D721Med (cell line): ENCODE results near the gene VSTM2L.

Source experiments
- DNase-seq: peaks from one replicate; pipeline ENCODE4 v3.0.0; 2011; ENCODE audit warnings: low spot score; ENCODE audit not compliant: insufficient read length
- FAIRE-seq: peaks from 2 replicates; lab custom pipeline; 2011; peaks lifted over from hg19 to GRCh38; lab: Jason Lieb, UNC
- TF ChIP-seq, protein P1 (sequence below): IDR thresholded peaks from 2 replicates; pipeline ENCODE4 v1.5.1; 2012; ENCODE audit warnings: mild to moderate bottlenecking, control low read depth; ENCODE audit not compliant: insufficient read depth; ENCODE audit errors: missing control alignments

The VSTM2L gene

DNA sequence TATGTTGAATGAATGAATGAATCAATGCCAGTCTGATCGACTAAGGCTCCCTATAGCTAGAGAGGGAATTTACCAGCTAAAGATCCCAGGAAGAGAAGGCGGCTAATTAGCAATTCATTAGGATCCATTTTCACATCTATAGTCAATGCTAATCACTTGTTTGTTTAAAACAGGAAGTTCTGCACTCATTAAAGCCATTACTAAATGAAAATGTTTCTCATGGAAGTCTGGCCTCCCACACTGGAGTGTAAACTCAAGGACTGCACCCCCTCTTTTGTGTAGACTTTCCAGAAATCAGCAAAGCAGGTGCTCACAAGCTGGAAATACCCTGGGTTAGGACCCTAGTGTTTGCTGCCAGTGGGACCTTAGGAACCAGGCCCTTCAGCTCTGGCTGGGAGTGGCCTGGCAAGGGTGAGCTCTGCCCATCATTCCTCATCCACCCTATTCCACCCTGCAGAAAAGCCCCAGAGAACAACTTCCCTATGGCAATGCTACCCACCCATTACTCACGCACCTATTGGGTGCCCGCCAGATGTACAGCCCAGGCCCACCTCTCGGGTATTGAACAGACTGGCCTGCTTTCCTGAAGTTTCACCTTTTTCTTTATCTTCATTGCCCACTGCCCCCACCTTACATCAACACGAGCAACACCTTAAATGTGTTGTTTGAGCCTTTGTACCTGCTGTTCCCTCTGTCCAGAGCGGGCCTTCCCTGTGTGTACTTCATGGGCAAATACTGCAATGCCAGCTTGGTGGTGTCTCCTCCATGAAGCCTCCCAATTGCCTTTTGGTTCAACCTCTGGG is 69.5 kb downstream of the VSTM2L start:
- TF ChIP-seq, protein P1, sequence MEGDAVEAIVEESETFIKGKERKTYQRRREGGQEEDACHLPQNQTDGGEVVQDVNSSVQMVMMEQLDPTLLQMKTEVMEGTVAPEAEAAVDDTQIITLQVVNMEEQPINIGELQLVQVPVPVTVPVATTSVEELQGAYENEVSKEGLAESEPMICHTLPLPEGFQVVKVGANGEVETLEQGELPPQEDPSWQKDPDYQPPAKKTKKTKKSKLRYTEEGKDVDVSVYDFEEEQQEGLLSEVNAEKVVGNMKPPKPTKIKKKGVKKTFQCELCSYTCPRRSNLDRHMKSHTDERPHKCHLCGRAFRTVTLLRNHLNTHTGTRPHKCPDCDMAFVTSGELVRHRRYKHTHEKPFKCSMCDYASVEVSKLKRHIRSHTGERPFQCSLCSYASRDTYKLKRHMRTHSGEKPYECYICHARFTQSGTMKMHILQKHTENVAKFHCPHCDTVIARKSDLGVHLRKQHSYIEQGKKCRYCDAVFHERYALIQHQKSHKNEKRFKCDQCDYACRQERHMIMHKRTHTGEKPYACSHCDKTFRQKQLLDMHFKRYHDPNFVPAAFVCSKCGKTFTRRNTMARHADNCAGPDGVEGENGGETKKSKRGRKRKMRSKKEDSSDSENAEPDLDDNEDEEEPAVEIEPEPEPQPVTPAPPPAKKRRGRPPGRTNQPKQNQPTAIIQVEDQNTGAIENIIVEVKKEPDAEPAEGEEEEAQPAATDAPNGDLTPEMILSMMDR: no peak
- DNase-seq (no peak), FAIRE-seq (no peak)

DNA sequence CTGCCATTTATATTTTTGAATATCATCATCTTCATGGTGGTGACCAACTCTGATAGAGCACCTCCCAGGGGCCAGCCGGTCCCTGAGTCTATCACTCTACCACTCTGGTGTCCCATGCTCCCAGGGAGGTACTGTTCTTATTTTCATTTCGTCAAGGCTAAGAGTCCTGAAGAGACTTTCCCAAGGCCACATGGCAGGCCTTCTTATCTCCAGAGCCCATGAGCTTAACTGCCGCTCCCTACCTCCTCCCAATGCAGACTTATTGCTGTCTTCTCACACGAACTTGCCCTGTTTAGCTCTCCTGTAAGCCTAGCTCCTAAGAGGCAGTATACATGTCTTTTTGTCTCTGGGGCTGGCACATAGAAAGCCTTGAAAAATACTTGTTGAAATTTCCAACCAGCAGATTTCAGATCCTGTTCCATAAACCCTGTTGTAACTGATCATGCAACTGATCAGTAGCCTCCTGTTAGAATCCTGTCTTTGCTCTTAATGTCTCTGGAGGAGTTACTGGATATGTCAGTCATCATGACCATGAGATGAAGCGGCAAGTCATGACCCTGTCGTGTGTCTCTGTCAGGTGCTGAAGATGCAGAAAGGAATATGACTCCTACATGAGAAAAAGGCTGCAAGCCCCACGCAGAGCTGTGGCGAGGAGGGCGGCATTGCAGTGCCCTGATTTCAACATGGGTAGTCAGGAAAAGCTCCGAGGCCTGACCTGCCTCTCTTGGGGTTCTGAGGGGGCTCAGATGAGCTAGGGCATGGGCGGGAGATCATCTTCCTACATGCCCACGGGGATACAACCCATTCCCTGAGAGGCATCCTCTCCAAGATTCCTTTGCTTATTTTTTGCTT is 70.4 kb downstream of the VSTM2L start:
- no peak for FAIRE-seq
- TF ChIP-seq, protein P1: no peak
- DNase-seq: no peak

DNA sequence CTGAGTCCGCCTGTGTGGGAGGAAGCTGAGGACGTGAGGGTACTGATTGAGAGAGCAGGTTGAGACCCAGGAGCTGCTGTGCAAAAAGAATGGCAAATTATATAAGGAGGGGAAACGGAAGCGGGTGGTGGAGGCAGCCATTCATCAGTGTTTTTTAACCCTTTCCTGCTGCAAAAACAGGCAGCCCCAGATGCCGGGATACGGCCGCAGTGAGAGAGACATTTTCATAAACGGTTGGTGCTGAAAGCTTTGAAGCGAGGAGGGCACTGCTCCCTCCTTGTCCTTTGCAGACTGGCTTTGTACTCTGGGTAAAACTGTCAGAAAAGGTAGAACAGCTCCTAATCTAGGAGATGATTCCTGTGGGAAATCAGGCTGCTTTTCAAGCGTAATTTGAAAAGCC is 74.0 kb downstream of the VSTM2L start:
- DNase-seq (no peak), FAIRE-seq (no peak)
- TF ChIP-seq, protein P1: no peak

DNA sequence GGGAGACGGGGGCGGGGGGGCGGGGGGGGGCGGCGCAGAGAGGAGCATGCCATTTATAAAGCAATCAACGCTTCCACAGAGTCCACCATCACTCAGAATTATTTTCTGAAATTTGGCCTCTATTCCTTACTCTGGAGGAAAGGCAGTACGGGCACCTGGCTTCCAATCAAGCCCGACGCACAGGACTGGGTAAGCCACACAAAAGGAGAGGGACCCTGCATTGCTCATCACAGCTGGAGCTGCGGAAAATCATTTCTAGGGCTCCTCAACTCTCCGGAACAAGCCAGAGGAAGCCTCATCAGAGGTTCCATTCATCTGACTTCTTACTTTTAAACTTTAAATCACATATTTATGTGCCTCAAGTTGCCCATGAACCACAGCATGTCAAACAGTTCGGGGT is 74.4 kb downstream of the VSTM2L start:
- TF ChIP-seq, protein P1: no peak
- DNase-seq: no peak
- no peak for FAIRE-seq

DNA sequence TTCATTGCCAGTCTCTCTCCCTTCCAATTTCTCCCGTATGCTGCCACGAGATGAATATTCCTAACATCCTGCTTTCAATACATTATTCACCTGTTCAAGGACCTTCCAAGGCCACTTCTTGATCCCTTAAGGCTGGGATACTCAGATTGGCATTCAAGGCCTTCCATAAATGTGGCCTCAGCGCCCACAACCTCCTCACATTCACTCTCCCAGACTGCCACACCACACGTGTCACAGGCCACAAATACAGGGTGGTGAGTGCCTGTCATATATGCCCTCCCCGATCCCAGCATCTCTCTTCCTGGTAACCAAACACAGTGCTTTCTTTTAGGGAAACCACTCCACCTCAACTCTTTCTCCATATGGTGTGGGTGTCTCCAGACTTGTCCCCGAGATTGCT is 74.9 kb downstream of the VSTM2L start:
- DNase-seq: no peak
- TF ChIP-seq, protein P1: no peak
- no peak for FAIRE-seq

DNA sequence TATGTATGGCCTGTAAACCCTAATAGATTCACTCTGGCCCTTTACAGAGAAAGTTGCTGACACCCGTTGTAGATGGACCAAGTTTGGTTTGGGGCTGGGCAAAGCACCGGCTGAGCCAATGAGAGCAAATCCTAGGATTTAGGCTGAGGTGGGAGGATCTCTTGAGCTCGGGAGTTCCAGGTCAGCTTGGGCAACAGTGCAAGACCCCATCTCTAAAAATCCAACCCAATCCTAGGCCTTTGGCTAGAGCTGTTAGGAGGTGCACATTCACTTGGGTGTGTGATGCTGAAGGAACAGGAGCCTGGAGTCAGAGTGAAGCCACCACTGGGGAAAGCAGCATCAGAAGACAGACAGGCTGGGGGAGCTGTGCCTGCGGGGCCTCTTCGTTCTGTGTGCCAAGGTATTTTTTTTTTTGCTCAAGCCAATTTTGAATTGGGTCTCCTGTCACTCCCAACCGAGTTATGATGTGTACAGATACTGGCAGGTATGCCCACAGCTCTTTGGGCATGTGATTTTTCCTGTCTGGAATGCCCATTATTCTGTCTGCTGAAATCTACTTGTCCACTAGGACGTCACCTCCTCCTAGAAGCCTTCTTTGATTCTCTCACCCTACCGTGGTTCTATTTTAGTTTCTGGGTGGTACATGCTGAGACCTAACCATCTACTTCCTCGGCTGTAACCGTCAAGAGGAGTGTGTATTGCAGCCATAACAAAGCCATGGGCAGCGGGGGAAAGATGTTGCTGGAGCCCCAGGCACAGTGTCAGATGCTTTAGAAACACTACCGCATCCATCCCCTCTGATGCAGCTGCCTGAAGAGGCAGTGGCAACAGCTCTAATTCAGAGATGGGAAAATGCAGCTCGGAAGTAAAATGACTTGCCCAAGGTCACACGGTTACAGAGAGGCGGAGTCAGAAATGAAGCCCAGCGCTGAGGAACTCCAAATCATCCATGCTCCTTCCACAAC is 76.4 kb downstream of the VSTM2L start:
- TF ChIP-seq, protein P1: no peak
- DNase-seq (no peak), FAIRE-seq (no peak)
